Hepatocyte (in vitro differentiated cells): ENCODE measurements around the gene GABRE.

ENCODE experiments used
- EZH2 ChIP-seq: fragments of 200-600 bp; sonication (generic); IDR thresholded peaks from 2 replicates; pipeline ENCODE4 v1.6.1; 2016; ENCODE audit warnings: antibody characterized with exemption, mild to moderate bottlenecking, borderline replicate concordance
- TF ChIP-seq, protein P1 (sequence below): fragments of 200-600 bp; sonication (generic); IDR thresholded peaks from 2 replicates; pipeline ENCODE4 v1.5.1; 2016; ENCODE audit warnings: antibody characterized with exemption, mild to moderate bottlenecking; ENCODE audit not compliant: poor library complexity

DNA sequence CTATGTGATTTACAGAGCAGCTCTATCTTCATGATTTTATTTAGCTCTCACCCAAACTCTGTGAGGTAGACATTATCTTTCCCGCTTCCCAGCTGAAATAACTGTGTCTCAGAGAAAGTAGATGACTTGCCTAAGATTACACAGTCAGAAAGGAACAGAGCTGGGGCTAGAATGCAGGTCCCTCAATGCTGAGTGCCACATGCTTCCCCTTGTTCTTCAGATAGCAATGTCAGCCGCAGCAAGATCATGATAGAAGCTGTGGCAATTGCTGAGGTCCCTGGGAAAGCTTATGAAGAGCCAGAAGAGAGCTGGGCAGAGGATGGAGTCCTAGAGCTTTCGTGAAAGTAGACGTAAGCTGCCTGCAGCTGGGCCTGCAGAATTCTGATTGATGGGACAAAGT, 11.1 kb upstream of the GABRE start:
- TF ChIP-seq, protein P1, sequence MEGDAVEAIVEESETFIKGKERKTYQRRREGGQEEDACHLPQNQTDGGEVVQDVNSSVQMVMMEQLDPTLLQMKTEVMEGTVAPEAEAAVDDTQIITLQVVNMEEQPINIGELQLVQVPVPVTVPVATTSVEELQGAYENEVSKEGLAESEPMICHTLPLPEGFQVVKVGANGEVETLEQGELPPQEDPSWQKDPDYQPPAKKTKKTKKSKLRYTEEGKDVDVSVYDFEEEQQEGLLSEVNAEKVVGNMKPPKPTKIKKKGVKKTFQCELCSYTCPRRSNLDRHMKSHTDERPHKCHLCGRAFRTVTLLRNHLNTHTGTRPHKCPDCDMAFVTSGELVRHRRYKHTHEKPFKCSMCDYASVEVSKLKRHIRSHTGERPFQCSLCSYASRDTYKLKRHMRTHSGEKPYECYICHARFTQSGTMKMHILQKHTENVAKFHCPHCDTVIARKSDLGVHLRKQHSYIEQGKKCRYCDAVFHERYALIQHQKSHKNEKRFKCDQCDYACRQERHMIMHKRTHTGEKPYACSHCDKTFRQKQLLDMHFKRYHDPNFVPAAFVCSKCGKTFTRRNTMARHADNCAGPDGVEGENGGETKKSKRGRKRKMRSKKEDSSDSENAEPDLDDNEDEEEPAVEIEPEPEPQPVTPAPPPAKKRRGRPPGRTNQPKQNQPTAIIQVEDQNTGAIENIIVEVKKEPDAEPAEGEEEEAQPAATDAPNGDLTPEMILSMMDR, result no peak
- TF ChIP-seq EZH2, result no peak
